Measurements from ENCODE around the gene NAGA.
"Not testable (repeated sequence)": the region's sequence is repeated elsewhere in the genome, so short reads cannot be mapped to it uniquely, and the experiment has no call there.

The NAGA gene

DNA sequence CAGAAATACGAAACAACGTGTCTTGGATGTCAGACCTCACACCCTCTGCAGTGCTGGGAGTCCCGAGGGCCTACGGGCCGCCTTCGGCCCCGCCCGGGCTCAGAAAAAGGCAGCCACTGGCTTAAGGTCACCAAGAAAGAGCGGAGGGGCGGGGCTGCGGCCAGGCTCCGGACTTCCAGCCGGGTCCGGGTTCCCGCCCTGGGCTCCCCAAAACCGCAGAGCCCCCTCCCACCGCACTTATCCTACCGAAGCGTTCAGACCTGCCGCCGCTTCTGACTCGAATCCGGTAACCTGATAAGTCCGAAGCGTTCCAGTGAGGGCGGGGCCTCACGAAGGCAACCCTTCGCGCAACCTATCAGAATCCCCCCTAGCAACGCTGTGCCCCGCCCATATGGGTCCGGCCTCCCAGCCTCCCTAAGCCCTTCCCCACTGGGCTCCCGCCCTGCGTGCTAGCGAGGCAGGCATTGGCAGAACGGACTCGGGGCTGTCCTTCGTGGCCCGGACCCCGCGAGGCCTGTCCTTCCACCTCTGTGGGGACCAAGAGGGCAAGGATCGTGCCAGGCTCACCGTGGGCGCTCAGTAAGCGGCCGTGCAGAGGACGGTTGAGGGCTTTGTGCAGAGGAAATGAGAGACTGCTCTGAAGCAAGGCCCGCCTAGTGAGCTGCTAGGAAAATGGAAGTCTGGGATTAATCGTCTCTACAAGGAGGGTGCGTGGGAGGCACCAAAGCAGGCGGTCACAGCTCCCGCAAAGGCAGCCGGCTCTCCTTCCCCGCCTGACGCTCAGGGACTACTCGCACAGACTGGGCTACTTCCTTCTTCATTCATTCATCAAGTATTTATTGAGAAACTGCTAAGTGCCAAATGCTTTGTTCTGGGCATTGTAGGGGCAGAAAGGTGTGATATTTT, at the start of gene NAGA:
TSS of gene NAGA (minus strand) at position 296 of the 906 bp plus-strand sequence. CDS start 515 bp downstream, outside the sequence.
- FAIRE-seq = peak; percentile 74
- TF ChIP-seq POLR2A (IDR thresholded peaks at IDR 0.05; ENCODE audit: low read depth, low read length) = peak; percentile 59
- DNase-seq (ENCODE audit: insufficient read length, low spot score) = peak; percentile 90

GRCh38 chr22:42116848-42117424, 46.3 kb upstream of the NAGA start:
- no peak for FAIRE-seq
- no peak for DNase-seq (ENCODE audit: insufficient read length, low spot score)
- no peak for TF ChIP-seq POLR2A (IDR thresholded peaks at IDR 0.05; ENCODE audit: low read depth, low read length)

- not testable (repeated sequence) for FAIRE-seq; DNase-seq (ENCODE audit: insufficient read length, low spot score)
Observed at GRCh38 chr22:42115420-42115830, 44.8 kb upstream of the NAGA start.

- TF ChIP-seq POLR2A (IDR thresholded peaks at IDR 0.05; ENCODE audit: low read depth, low read length) = no peak
- DNase-seq (ENCODE audit: insufficient read length, low spot score) = no peak
- FAIRE-seq = no peak
Observed at GRCh38 chr22:42114721-42115120, 44.1 kb upstream of the NAGA start.

GRCh38 chr22:42112793-42113192, 42.2 kb upstream of the NAGA start:
- not testable (repeated sequence) for DNase-seq (ENCODE audit: insufficient read length, low spot score); FAIRE-seq

GRCh38 chr22:42111798-42112197, 41.2 kb upstream of the NAGA start:
- DNase-seq (ENCODE audit: insufficient read length, low spot score) = no peak
- TF ChIP-seq POLR2A (IDR thresholded peaks at IDR 0.05; ENCODE audit: low read depth, low read length) = no peak
- no peak for FAIRE-seq

DNA sequence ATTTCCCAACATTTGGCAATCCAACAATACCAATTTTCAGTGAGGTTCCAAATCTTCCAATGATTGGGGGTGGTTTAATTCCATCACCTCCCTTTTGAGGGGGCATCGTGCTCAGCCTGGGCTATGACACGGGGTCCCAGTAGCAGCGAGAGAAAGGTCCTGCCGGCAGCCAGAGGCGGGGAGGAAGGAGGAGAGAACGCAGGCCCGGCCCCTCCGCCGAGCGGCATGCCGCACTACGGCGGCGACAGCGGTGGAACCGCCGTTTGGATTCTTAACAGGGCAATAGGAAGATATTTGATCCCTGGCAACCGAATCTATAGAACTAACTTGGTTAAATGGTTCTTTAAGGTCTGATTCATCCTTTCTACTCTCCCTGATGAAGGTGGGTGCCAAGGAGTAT, 38.2 kb upstream of the NAGA start:
- no peak for FAIRE-seq
- DNase-seq (ENCODE audit: insufficient read length, low spot score) = no peak
- no peak for TF ChIP-seq POLR2A (IDR thresholded peaks at IDR 0.05; ENCODE audit: low read depth, low read length)

DNA sequence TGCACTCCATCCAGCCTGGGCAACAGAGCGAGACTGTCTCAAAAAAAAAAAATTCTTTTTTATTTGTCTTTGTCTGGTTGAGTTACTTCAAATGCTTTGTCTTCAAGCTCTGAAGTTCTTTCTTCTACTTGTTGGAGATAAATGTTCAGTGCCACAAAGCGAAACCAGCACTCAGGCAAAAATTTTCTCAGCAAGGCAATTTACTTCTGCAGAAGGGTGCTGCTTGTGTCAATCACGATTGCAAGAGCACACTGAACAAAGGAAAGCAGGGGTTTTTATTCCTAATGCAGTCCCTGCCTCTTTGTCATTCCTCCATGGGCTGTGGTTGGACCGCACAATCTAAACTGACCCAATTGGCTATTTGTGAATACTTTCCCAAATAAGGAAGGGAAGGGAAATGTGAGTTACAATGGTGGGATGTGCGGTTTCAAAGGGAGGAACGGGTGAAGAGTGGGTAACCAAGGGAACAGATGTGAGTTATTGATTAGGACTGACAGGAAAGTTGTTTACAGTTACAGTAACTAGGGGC, 33.8 kb upstream of the NAGA start:
- not testable (repeated sequence) for DNase-seq (ENCODE audit: insufficient read length, low spot score); FAIRE-seq

- no peak for TF ChIP-seq POLR2A (IDR thresholded peaks at IDR 0.05; ENCODE audit: low read depth, low read length)
- DNase-seq (ENCODE audit: insufficient read length, low spot score) (no peak), FAIRE-seq (no peak)
Observed at GRCh38 chr22:42101199-42101598, 30.6 kb upstream of the NAGA start.

GRCh38 chr22:42091455-42091782, 20.8 kb upstream of the NAGA start:
- DNase-seq (ENCODE audit: insufficient read length, low spot score) (no peak), FAIRE-seq (no peak)
- no peak for TF ChIP-seq POLR2A (IDR thresholded peaks at IDR 0.05; ENCODE audit: low read depth, low read length)

DNA sequence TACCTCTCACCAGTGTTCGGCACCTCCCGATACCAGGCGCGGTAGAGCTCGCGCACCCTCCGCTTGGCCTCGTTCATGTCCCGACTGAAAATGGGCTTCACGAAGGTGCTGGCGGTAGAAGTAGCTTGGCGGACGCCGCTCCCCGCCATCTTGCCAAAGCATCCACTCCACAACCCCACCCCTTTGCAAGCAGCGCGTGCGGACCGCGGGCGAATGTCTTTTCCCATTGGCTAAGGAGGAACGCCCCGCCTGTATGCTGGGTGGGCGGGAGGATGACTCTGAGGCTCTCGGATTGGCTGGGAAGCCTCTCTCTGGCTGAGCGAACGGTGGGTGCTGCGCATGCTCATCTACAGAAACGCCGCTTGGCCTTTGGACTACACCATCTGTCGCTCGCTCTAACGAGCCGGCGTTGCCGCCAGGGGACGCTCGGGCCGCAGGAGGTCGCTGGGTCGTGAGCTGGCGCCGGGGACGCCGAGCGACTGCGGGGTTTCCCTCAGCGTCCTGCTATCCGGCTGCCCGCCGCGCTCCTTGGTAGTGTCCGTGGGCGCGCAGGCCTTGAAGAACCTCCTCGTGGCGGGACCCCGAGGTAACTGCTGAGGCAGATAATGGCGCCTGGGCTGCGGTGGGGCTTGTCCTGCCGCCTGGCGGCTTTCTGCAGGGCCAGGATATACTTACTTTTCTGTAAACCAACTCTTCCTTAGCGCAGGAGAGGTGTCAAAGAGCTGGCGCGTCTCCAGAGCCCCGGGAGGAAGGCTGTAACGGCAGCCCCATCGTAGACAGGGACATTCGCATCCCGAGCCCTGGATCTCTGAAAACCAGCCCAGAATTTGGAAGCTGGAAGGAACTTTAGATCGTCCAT, 20.2 kb upstream of the NAGA start, which contains the start of gene NDUFA6:
TSS of gene NDUFA6 (minus strand) at position 177 of the 859 bp plus-strand sequence. CDS start at position 149, 28 bp downstream.
- TF ChIP-seq POLR2A (IDR thresholded peaks at IDR 0.05; ENCODE audit: low read depth, low read length) = peak; percentile 71
- peak; percentile 86 for DNase-seq (ENCODE audit: insufficient read length, low spot score)
- FAIRE-seq = peak; percentile 43

DNA sequence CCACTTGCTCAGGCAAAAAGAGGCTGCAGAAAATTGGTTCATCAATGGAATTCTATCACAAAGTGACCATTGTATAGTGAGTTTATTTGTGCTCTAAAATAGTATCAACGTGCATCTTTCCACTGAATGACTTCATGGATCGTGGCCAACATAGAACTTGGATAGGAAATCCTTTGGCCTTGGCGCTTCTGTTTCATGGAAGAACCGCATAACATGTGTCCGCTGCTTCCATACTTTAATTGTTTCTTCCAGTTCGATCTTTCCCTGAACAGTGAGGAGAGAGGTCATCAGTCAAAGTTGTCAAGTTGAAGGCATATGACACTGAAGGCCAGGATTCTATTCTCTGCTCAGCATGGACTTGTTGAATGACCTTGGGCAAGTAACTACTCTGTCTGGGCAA, 15.4 kb upstream of the NAGA start:
- TF ChIP-seq POLR2A (IDR thresholded peaks at IDR 0.05; ENCODE audit: low read depth, low read length) = no peak
- no peak for DNase-seq (ENCODE audit: insufficient read length, low spot score)
- FAIRE-seq = no peak

GRCh38 chr22:42084874-42085273, 14.3 kb upstream of the NAGA start:
- DNase-seq (ENCODE audit: insufficient read length, low spot score) (no peak), FAIRE-seq (no peak)
- no peak for TF ChIP-seq POLR2A (IDR thresholded peaks at IDR 0.05; ENCODE audit: low read depth, low read length)

DNA sequence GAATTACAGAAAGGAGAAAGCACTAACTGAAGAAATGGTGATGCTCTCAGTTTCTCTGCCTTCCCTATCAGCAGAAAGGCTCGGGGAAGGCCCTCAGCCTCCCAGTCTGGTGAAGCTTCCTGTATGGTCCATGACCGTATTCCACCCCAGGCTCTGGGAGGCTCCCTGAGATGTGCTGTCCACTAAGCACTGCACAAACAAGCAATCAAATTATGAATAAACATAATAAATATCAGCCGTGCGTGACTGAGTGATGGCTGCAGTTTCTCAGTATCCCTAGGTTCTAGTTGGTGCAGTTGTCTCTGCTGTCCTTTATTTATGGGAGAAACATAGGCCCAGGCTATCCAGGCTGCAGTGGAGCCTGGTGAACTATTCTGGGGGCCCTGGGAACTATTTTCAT, 12.5 kb upstream of the NAGA start:
- FAIRE-seq (no peak), DNase-seq (ENCODE audit: insufficient read length, low spot score) (no peak)
- TF ChIP-seq POLR2A (IDR thresholded peaks at IDR 0.05; ENCODE audit: low read depth, low read length) = no peak
